K562 (cell line): ENCODE measurements around the gene ZNF585A. TPM values are rescaled to one million over a fixed set of nuclear protein-coding genes. Genes with fewer than 3 reads are reported as not detected.

Experiments
- ARNT ChIP-seq, 2 experiments: fragments of 450-650 bp; IDR thresholded peaks; 2 replicates each; pipeline ENCODE4 v1.6.1; 2016; ENCODE audit warnings: mild to moderate bottlenecking in 1 of 2
- ATF7 ChIP-seq: fragments of 450-650 bp; IDR thresholded peaks from 2 replicates; pipeline ENCODE4 v1.7.1; 2014; ENCODE audit warnings: mild to moderate bottlenecking, moderate library complexity
- ELF4 ChIP-seq: fragments of 450-650 bp; formaldehyde crosslinking; IDR thresholded peaks from 2 replicates; pipeline ENCODE4 v1.4.0; 2022; ENCODE audit warnings: missing genetic modification characterization
- HIVEP1 ChIP-seq: fragments of 250-450 bp; sonication (Bioruptor Pico); IDR thresholded peaks from 2 replicates; pipeline ENCODE4 v1.4.0; 2020; ENCODE audit warnings: mild to moderate bottlenecking
- MCM5 ChIP-seq: fragments of 450-650 bp; IDR thresholded peaks from 2 replicates; pipeline ENCODE4 v1.6.1; 2016; ENCODE audit warnings: low read depth
- MGA ChIP-seq: fragments of 450-650 bp; IDR thresholded peaks from 2 replicates; pipeline ENCODE4 v1.6.1; 2016; ENCODE audit warnings: mild to moderate bottlenecking, moderate library complexity
- NR1H2 ChIP-seq: sonication (generic); formaldehyde crosslinking; IDR thresholded peaks from 2 replicates; pipeline ENCODE4 v1.4.0; 2020; ENCODE audit warnings: mild to moderate bottlenecking, missing genetic modification reagents
- PKNOX1 ChIP-seq: fragments of 450-650 bp; IDR thresholded peaks from 2 replicates; pipeline ENCODE4 v1.6.1; 2016
- POLR2AphosphoS5 ChIP-seq: IDR thresholded peaks from 2 replicates; pipeline ENCODE4 v1.6.1; 2011; ENCODE audit warnings: mild to moderate bottlenecking, low read depth, low read length, moderate library complexity; ENCODE audit not compliant: control insufficient read depth, insufficient read depth
- RNF2 ChIP-seq: sonication (generic); IDR thresholded peaks from 2 replicates; pipeline ENCODE4 v1.6.1; 2016
- SMARCA4 ChIP-seq: fragments of 450-650 bp; IDR thresholded peaks from 2 replicates; pipeline ENCODE4 v1.6.1; 2016
- SUPT5H ChIP-seq: fragments of 450-650 bp; IDR thresholded peaks from 2 replicates; pipeline ENCODE4 v1.6.1; 2016
- TFAM ChIP-seq: fragments of 250-450 bp; sonication (Bioruptor Pico); conservative IDR thresholded peaks from 2 replicates; pipeline ENCODE4 v1.5.0; 2021; ENCODE audit warnings: mild to moderate bottlenecking, moderate library complexity
- ZNF282 ChIP-seq: sonication (generic); formaldehyde crosslinking; IDR thresholded peaks from 2 replicates; pipeline ENCODE4 v1.8.1; 2023; ENCODE audit warnings: missing genetic modification reagents
- ZNF766 ChIP-seq: fragments of 200-800 bp; sonication (Bioruptor generic); conservative IDR thresholded peaks from 2 replicates; pipeline ENCODE4 v1.6.1; 2016; ENCODE audit warnings: missing genetic modification characterization, missing compliant biosample characterization
- polyA plus RNA-seq, 8 experiments: library from polyadenylated mRNA; depleted of rRNA in 4 of 8; stranded (reverse) in 5 of 8; unstranded in 3 of 8; fragments of >200 nt; fragmentation: Nextera tagmentation in 2 of 8; fragmentation: Illumina TruSeq in 1 of 8; extraction: Ambion mirVana in 2 of 8; extraction: Trizol in 1 of 8; gene quantifications; 2 replicates each; pipeline versions ENCODE4 v1.2.1 to v1.2.3, GENCODE V29; 2011 to 2014; ENCODE audit warnings: inconsistent platforms in 1 of 8, missing spikeins in 1 of 8
- total RNA-seq, 7 experiments: library from RNA; depleted of rRNA in 6 of 7; stranded (reverse); fragments of >200 nt in 6 of 7; fragmentation: Illumina TruSeq in 2 of 7; extraction: Trizol in 2 of 7; gene quantifications; 2 replicates each; pipeline versions ENCODE4 v1.2.1 to v1.2.3, GENCODE V29; 2011 to 2021; ENCODE audit warnings: low replicate concordance in 1 of 7

Gene ZNF585A
- total and polyA plus RNA-seq, 9 of the 15 experiments (the other 6 are each of a cell fraction or from before 2014, with no cell fraction given), result 5.6 to 31.0 (median 8.5) TPM

- TF ChIP-seq MGA, result peak; percentile 36; the same call in 1 of the 2 replicates
- peak; percentile 22; the same call in 1 of the 2 replicates for TF ChIP-seq POLR2AphosphoS5
- peak; percentile 43 for TF ChIP-seq PKNOX1
- TF ChIP-seq ZNF766 (CRISPR knock-in tag), result peak; percentile 97
- no peak for TF ChIP-seq SMARCA4
- TF ChIP-seq HIVEP1 (CRISPR knock-in tag), result no peak
- TF ChIP-seq MCM5, result no peak
- TF ChIP-seq ZNF282 (CRISPR knock-in tag), result no peak
- peak; percentile 34; the same call in 1 of the 2 replicates for TF ChIP-seq ATF7
- no peak for TF ChIP-seq ELF4 (CRISPR knock-in tag)
- TF ChIP-seq ARNT (IDR thresholded peaks at IDR 0.05), result no peak
- no peak for TF ChIP-seq TFAM
- TF ChIP-seq SUPT5H, result peak; percentile 57
- no peak for TF ChIP-seq NR1H2
- no peak for TF ChIP-seq RNF2
Measured at GRCh38 chr19:37172368-37173366, at the start of gene ZNF585A (continued).
